GM23338 (cell line): ENCODE data around the gene SLC38A10.

Source experiments
- CTCF ChIP-seq, 2 experiments: fragments of 200-600 bp in 1 of 2; sonication (generic) in 1 of 2; conservative IDR thresholded peaks; 2 replicates each; pipeline versions ENCODE4 v1.5.1 to v1.6.1; 2016 to 2017; ENCODE audit warnings: antibody characterized with exemption in 2 of 2, low read depth in 2 of 2, mild to moderate bottlenecking in 2 of 2, moderate library complexity in 1 of 2
- EZH2 ChIP-seq: fragments of 200-600 bp; sonication (generic); IDR thresholded peaks from one replicate; pipeline ENCODE4 v1.8.0; 2017; ENCODE audit warnings: antibody characterized with exemption, mild to moderate bottlenecking, low read depth; ENCODE audit not compliant: unreplicated experiment
- POLR2AphosphoS5 ChIP-seq: IDR thresholded peaks from 2 replicates; pipeline ENCODE4 v1.6.1; 2016; ENCODE audit warnings: antibody characterized with exemption, low read depth

- TF ChIP-seq CTCF (conservative IDR thresholded peaks at IDR 0.05; ENCODE audit: low read depth in 2 of 2) (no peak), EZH2 (no peak), POLR2AphosphoS5 (no peak)
These were observed 7.2 kb downstream of the SLC38A10 start for GRCh38 chr17:81287741-81288430.
